ENCODE results near the gene SIM2.
"Not testable (repeated sequence)": the region's sequence is repeated elsewhere in the genome, so short reads cannot be mapped to it uniquely, and the experiment has no call there.

Gene SIM2, protein sequence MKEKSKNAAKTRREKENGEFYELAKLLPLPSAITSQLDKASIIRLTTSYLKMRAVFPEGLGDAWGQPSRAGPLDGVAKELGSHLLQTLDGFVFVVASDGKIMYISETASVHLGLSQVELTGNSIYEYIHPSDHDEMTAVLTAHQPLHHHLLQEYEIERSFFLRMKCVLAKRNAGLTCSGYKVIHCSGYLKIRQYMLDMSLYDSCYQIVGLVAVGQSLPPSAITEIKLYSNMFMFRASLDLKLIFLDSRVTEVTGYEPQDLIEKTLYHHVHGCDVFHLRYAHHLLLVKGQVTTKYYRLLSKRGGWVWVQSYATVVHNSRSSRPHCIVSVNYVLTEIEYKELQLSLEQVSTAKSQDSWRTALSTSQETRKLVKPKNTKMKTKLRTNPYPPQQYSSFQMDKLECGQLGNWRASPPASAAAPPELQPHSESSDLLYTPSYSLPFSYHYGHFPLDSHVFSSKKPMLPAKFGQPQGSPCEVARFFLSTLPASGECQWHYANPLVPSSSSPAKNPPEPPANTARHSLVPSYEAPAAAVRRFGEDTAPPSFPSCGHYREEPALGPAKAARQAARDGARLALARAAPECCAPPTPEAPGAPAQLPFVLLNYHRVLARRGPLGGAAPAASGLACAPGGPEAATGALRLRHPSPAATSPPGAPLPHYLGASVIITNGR

DNA sequence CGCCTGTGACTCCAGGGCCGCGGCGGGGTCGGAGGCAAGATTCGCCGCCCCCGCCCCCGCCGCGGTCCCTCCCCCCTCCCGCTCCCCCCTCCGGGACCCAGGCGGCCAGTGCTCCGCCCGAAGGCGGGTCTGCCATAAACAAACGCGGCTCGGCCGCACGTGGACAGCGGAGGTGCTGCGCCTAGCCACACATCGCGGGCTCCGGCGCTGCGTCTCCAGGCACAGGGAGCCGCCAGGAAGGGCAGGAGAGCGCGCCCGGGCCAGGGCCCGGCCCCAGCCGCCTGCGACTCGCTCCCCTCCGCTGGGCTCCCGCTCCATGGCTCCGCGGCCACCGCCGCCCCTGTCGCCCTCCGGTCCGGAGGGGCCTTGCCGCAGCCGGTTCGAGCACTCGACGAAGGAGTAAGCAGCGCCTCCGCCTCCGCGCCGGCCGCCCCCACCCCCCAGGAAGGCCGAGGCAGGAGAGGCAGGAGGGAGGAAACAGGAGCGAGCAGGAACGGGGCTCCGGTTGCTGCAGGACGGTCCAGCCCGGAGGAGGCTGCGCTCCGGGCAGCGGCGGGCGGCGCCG is at the start of gene SIM2:
Gene SIM2 (plus strand): TSS at position 135 of the 565 bp plus-strand sequence. CDS start 632 bp downstream, outside the sequence.
- DNase-seq, result no peak

- no peak for DNase-seq
These were observed 44.6 kb upstream of the SIM2 start for GRCh38 chr21:36654324-36654723.

GRCh38 chr21:36654796-36655325 is 44.1 kb upstream of the SIM2 start:
- no peak for DNase-seq

GRCh38 chr21:36656138-36656537 is 42.8 kb upstream of the SIM2 start:
- DNase-seq, result no peak

DNA sequence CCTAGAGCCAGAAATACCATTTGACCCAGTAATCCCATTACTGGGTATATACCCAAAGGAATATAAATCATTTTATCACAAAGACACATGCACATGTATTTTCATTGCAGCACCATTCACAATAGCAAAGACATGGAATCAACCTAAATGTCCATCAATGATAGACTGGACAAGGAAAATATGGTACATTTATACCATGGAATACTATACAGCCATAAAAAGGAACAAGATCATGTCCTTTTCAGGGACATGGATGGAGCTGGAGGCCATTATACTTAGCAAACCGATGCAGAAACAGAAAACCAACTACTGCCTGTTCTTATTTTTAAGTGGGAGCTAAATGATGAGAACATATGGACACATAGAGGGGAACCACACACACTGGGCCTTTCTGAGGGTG is 41.6 kb upstream of the SIM2 start:
- not testable (repeated sequence) for DNase-seq

- no peak for DNase-seq
These were observed 40.9 kb upstream of the SIM2 start for GRCh38 chr21:36657999-36658398.

- DNase-seq, result no peak
These were observed 40.0 kb upstream of the SIM2 start for GRCh38 chr21:36658926-36659325.

DNA sequence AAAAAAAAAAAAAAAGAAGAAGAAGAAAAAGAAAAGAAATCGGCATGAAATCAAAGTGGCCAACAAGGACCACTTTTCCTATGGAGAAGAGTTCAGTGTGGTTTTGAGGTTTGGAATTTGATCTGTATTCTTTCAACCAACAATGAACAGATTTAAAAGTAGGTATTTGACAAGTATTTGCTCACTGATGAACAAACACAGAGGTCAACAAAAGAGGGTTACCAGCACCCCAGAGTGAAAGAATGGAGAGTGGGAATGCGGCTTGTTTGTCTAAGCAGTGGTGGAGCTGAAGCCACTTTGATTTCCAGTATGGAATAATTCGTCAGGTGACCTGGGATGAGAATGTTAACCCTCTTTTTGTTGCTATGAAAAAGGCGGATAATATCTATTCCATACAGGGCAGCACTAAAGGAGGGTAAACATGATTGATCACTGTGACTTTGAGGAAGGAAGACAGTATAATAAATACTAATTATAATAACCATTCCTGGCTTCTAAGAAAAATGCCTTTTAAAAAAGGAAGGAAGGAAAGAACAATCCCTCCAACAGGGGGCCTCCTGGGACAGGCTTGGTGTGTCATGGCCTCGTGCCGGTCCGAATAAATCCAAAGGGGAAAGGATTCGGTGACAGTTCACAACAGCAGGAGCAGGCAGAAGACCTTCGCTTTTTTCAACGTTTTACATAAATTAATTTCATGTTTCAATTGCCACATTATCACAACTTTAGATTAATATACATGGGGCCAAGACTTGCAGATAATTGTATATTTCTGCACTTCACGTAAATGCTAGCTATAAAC is 37.2 kb upstream of the SIM2 start:
- no peak for DNase-seq

DNA sequence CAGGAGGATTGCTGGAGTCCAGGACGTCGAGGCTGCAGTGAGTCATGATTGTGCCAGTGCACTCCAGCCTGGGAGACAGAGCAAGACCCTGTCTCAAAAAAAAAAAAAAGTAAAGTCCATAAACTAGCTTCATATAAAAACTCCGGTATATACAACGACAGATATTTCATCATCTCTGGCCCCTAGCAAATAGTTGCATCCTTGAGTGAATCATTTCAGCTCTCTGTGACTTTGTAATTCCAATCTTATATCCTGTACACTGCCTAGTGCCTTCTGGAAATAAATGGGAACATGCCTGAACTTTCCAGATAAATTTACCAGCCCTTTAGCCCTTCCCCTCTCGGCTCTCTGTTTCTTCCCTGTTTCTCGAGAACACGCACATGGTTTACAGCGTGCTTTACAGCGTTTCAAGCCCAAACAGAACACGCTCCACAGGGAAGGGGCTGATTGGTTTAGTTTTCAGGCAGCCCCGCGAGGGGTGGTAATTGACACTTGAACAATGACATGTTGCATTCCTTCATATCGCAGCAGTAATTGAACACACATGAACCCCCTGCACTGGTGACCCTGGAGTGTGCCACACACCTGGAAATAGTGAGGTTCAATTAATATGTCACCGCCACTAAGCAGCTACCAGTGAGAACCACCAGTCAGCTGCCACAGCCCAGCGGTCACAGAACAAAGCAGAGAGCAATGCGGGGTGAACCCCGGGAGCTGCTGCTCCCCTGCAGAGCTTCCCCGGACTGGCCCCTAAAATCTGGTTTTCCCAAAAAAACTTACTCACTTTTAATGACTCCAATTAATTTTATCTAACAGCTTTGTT is 35.7 kb upstream of the SIM2 start:
- DNase-seq, result no peak

- no peak for DNase-seq
These were observed 34.3 kb upstream of the SIM2 start for GRCh38 chr21:36664662-36664990.

DNA sequence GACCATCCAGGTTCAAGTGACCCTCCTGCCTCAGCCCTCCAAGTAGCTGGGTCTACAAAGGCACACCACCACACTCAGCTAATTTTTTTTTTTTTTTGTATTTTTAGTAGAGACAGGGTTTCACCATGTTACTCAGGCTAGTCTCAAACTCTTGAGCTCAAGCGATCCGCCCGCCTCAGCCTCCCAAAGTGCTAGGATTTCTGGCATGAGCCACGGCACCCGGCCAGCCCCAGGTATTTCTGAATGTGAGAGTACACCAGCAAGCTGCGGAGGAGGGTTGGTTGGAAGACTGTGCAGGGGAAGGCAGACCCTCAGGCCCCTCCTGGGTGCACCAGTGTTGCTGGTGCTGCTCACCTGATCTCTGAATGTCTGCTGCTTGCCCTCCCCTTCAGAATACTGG is 33.1 kb upstream of the SIM2 start:
- no peak for DNase-seq

DNA sequence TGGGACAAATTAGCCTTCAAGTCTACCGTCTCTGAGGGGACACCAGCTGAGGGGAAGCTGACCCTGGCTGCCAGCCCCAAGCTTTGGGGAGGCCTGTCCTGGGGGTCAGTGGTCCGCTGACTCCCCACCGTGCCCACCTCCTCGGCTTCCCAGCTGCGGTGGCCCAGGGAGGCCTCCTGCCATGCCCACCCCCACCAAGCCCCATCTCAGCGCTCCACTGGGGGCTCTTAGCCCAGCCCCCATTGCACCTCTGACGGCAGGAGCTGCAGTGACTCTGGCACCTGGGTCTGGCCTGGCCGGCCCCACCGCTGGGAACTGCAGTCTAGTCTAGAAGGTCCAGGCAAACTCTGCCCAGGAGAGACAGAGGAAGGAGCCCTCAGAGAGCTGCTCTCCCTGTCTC is 30.2 kb upstream of the SIM2 start:
- no peak for DNase-seq

GRCh38 chr21:36671836-36672235 is 27.1 kb upstream of the SIM2 start:
- DNase-seq, result no peak

DNA sequence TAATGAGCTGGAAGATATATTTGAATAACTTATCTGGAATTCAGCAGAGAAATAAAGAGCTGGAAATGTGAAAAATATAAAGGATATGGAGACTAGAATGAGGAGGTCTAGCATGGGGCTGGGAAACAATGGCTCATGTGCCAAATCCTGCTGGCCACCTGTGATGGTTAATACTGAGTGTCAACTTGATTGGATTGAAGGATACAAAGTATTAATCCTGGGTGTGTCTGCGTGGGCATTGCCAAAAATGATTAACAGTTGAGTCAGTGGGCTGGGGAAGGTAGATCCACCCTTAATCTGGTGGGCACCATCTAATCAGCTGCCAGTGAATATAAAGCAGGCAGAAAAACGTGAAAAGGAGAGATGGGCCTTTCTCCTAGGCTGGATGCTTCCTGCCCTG is 26.6 kb upstream of the SIM2 start:
- DNase-seq, result not testable (repeated sequence)

GRCh38 chr21:36672737-36673136 is 26.2 kb upstream of the SIM2 start:
- DNase-seq, result no peak

DNA sequence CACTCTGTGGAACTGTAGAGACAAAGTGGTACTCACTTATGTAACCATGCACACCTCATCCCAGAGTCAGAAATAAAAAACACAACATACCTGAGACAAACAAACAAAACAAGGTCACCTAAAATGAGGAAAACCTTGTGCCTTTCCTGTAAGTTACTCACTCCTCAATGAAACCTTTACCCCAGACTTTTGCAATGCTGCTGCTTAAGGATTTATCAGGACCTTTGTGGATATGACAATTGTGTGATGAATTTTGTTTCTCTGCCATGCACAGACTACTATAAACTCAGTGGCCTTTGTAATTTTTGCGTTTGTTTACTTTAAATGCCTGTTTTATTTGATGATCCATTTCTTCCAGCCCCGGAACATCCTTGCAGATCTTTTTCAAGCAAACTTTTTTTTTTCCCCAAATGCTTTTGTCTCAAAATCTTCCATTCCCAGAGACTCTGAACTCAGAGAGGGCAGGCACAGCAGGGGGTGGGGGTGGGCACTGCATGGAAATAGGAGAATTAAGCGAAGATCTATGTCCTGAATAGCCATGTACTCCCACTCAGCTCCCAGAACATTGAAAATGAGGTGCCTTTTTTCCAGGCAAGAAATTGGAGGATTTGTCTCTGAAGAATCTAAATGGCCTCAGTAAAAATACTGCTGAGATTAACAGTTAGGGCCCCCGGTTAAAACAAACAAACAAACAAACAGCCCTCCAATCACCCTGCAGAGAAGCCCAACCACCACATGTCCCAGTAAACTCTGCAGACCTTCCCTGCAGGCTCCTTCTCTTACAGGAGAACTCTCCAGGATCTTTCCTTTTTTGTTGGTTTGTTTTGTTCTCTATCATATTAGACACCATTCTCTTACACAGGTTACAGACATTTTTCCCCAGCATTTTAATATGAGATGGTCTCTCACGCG is 22.6 kb upstream of the SIM2 start:
- DNase-seq, result no peak

DNA sequence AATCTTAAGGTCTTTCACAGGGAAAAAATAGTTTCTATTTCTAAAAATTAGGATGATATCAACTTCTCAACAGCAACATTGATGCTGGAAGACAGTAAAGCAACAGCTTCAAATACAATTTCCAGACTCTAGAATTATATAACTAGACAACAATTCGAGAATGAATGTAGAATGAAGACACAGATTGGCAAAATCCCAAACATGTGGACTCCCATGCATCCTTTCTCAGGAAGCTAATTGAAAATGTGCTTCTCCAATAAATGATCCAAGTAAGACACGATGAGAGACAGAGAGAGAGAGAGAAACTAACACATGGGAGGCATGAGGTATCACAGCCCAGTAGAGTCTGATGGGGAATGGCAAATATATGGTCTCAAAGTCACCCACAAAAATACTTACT is 21.5 kb upstream of the SIM2 start:
- no peak for DNase-seq

DNA sequence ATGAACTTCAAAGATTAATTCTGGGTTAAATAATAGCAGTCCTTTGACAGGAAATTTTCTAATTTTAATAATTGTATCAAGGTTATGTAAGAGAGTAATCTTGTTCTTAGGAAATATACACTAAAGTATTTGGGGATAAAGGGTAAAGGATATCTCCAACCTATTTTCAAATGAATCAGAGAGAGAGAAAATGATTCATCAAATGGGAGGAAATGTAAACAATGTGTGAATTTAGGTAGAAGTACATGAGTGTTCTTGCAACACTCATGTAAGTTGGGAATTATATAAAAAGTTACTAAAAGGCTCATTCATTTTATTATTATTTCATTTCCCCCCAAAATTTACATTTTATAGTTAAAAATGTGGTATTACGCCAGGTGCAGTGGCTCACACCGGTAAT is 20.4 kb upstream of the SIM2 start:
- DNase-seq, result no peak

- no peak for DNase-seq
These were observed 17.7 kb upstream of the SIM2 start for GRCh38 chr21:36681117-36681631.

GRCh38 chr21:36684957-36685714 is 13.8 kb upstream of the SIM2 start:
- no peak for DNase-seq
